ENCODE results near the gene SERGEF.

DNA sequence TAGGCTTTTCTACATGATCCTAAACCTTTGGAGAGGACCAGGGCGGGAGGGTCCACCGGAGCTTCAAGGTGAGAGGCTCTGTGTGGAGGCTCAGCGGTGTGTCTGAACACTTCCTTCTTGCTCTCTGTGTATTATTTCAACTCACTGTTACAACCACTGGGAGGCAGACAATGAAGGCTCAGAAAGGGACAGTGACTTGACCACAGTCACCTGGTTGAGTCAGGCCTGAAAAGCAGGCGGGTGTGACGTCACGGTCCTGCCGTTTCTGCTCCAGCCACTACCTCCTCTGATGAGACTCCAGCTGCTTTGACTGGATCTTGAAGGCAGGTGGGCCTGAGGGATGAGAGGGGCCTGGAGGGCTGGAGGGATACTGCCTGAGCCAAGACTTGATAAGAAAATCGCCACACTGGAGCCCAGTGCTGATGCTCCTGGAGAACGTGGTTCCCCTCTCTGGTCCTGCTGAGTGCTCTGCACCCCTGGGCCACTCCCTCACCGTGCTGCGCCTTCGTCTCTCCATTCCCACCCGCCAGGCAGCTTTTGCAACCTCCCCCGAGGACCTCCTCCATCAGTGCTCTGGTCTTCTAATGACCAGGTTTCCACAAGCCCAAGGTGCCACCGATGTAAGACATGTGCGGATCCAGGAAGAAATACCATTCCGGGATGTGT is 250.4 kb downstream of the SERGEF start:
- TF ChIP-seq, protein P1, sequence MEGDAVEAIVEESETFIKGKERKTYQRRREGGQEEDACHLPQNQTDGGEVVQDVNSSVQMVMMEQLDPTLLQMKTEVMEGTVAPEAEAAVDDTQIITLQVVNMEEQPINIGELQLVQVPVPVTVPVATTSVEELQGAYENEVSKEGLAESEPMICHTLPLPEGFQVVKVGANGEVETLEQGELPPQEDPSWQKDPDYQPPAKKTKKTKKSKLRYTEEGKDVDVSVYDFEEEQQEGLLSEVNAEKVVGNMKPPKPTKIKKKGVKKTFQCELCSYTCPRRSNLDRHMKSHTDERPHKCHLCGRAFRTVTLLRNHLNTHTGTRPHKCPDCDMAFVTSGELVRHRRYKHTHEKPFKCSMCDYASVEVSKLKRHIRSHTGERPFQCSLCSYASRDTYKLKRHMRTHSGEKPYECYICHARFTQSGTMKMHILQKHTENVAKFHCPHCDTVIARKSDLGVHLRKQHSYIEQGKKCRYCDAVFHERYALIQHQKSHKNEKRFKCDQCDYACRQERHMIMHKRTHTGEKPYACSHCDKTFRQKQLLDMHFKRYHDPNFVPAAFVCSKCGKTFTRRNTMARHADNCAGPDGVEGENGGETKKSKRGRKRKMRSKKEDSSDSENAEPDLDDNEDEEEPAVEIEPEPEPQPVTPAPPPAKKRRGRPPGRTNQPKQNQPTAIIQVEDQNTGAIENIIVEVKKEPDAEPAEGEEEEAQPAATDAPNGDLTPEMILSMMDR (conservative IDR thresholded peaks at IDR 0.05), result no peak
- no peak for TF ChIP-seq EZH2 (IDR thresholded peaks at IDR 0.05; ENCODE audit: low read depth)

All from PC-9 (cell line).